ENCODE data around the gene GABRB2. TPM values are rescaled to one million over a fixed set of nuclear protein-coding genes. Genes with fewer than 3 reads are reported as not detected.
A peak's percentile ranks its signal among the peaks of the same experiment; 100 is the strongest.

Gene GABRB2
- total RNA-seq, 4 donors from 2014 or later: 0.61 to 10.1 TPM; not detected in 2

GRCh38 chr5:161562446-161562845 is 15.9 kb upstream of the GABRB2 start:
- no peaks in the 10 kb centered on the region for H3K9me3 ChIP-seq
- no peak overlapping the region for H3K4me3 ChIP-seq
- no peaks in the 10 kb centered on the region for H3K27me3 ChIP-seq
- no peak overlapping the region for H3K27ac ChIP-seq
- intact Hi-C loops (cut with DNase I; ENCODE audit: low total_unique reads): no loop called here
- TF ChIP-seq POLR2A (IDR thresholded peaks at IDR 0.05): no peak
- TF ChIP-seq, protein P1, sequence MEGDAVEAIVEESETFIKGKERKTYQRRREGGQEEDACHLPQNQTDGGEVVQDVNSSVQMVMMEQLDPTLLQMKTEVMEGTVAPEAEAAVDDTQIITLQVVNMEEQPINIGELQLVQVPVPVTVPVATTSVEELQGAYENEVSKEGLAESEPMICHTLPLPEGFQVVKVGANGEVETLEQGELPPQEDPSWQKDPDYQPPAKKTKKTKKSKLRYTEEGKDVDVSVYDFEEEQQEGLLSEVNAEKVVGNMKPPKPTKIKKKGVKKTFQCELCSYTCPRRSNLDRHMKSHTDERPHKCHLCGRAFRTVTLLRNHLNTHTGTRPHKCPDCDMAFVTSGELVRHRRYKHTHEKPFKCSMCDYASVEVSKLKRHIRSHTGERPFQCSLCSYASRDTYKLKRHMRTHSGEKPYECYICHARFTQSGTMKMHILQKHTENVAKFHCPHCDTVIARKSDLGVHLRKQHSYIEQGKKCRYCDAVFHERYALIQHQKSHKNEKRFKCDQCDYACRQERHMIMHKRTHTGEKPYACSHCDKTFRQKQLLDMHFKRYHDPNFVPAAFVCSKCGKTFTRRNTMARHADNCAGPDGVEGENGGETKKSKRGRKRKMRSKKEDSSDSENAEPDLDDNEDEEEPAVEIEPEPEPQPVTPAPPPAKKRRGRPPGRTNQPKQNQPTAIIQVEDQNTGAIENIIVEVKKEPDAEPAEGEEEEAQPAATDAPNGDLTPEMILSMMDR (IDR thresholded peaks at IDR 0.05): no peak
- H3K36me3 ChIP-seq: no peaks in the 10 kb centered on the region
- no peaks in the 10 kb centered on the region for H3K4me1 ChIP-seq
- DNase-seq: no peak

- no peak for TF ChIP-seq POLR2A (IDR thresholded peaks at IDR 0.05)
- TF ChIP-seq, protein P1 (IDR thresholded peaks at IDR 0.05): no peak
- H3K9me3 ChIP-seq: no peaks in the 10 kb centered on the region
- intact Hi-C loops (cut with DNase I; ENCODE audit: low total_unique reads): no loop called here
- peaks cover 0 to 5% of the 10 kb centered on the region in 2 donors for H3K4me1 ChIP-seq
- no peak for DNase-seq
- no peak overlapping the region for H3K27ac ChIP-seq
- peaks cover 0 to 17% of the 10 kb centered on the region in 2 donors for H3K27me3 ChIP-seq
- no peaks in the 10 kb centered on the region for H3K36me3 ChIP-seq
- H3K4me3 ChIP-seq: no peak overlapping the region
These were observed 2.6 kb upstream of the GABRB2 start for GRCh38 chr5:161549106-161549505.

GRCh38 chr5:161548487-161549094 is 2.1 kb upstream of the GABRB2 start:
- Histone ChIP-seq H3K36me3 (no peaks in the 10 kb centered on the region), H3K4me1 (peaks cover 0 to 5% of the 10 kb centered on the region in 2 donors), H3K4me3 (no peak overlapping the region), H3K27me3 (peaks cover 0 to 17% of the 10 kb centered on the region in 2 donors), H3K9me3 (no peaks in the 10 kb centered on the region), H3K27ac (no peak overlapping the region)
- TF ChIP-seq, protein P1 (IDR thresholded peaks at IDR 0.05): no peak
- no peak for TF ChIP-seq POLR2A (IDR thresholded peaks at IDR 0.05)
- intact Hi-C loops (cut with DNase I; ENCODE audit: low total_unique reads): no loop called here
- no peak for DNase-seq

DNA sequence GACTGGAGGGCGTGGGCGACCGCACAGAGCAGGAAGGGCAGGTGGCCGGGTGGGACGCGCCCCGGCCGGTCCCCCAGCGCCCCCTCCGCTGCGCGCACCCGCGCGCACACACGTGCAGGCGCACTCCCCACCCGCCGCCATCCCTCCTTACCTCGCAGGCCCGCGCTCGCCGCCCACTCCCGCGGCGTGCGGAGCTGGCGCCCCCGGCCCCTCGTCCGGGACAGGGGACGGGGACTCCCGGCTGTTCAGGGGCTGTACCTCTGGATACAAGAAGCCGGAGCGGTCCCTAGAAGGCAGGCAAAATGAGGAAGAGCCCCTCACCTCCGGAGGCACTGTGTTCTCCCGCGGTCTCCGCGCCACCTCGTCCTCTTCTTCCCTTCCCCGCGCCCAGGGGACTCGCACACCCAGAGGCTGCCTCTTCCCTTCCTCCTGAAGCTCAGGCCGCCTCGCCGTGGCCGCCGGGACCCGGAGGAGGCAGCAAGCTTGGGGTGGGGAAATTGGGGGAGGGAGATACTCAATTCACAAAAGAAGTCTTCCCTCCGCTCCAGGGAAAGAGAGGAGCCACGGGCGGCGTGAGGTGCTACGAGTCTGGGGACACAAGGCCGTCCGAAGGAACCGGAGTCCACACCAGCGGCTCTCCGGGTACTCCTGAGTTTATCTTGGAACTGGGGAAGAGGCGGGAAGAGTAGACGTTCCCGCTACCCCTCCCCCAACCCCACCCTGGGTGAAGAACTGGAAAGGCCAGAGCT is 1.4 kb upstream of the GABRB2 start:
- H3K36me3 ChIP-seq: no peaks in the 10 kb centered on the region
- intact Hi-C loops (cut with DNase I; ENCODE audit: low total_unique reads): no loop called here
- H3K4me1 ChIP-seq: peaks cover 0 to 5% of the 10 kb centered on the region in 2 donors
- H3K9me3 ChIP-seq: no peaks in the 10 kb centered on the region
- TF ChIP-seq POLR2A (IDR thresholded peaks at IDR 0.05): no peak
- TF ChIP-seq, protein P1 (IDR thresholded peaks at IDR 0.05): no peak
- DNase-seq: no peak
- H3K27ac ChIP-seq: no peak overlapping the region
- H3K27me3 ChIP-seq: peaks cover 0 to 17% of the 10 kb centered on the region in 2 donors
- peak overlapping the region; percentile 5 to 20 for H3K4me3 ChIP-seq

DNA sequence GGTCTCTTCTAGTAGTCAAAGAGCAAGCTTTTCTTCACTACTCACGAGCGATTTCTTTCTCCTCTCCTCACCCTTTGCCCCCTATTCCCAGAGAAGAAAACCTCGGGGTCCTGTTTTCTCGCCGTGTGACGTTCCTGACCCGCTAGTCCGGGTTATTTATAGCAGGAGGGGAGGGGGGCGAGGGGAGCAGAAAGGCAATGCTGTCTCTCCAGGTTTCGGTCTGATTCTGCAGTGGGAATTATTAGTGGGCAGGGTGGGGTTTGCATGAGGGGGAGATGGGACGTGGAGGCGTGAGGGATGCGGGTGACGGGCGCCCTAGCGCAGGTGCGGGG is 847 bp upstream of the GABRB2 start:
- Histone ChIP-seq H3K27me3 (peaks cover 0 to 17% of the 10 kb centered on the region in 2 donors), H3K9me3 (no peaks in the 10 kb centered on the region), H3K4me1 (peaks cover 0 to 5% of the 10 kb centered on the region in 2 donors), H3K27ac (no peak overlapping the region), H3K4me3 (peak overlapping the region; percentile 5 to 20), H3K36me3 (no peaks in the 10 kb centered on the region)
- no peak for DNase-seq
- intact Hi-C loops (cut with DNase I; ENCODE audit: low total_unique reads): no loop called here
- TF ChIP-seq, protein P1 (IDR thresholded peaks at IDR 0.05): no peak
- no peak for TF ChIP-seq POLR2A (IDR thresholded peaks at IDR 0.05)

All from uterus (tissue), 4 donors.